ENCODE results near the gene EML1.

The EML1 gene

DNA sequence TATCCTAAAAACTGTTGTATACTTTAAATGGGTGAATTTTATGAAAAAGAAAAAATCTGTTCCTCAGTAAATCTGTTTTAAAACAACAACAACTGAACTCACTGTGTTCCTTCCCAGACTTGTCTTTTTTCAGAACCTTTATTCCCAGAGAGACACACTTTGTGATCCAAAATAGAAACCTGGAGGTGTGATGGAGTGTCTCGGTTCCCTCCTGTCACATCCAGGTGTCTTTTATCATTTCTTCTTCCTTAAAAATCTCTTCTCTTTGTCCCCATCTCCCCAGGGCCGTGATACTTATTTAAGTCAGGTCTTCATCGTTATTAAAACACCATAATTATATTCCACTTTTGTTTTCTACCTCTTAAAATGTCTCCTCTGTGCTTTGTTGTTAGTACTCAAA, 195.8 kb downstream of the EML1 start:
- H3K4me1 Mint-ChIP-seq, result no peaks in the 10 kb centered on the region
- H3K36me3 Mint-ChIP-seq, result no peaks in the 10 kb centered on the region
- no peaks in the 10 kb centered on the region for H3K9me3 Mint-ChIP-seq
- H3K27me3 Mint-ChIP-seq, result no peaks in the 10 kb centered on the region
- H3K4me3 Mint-ChIP-seq, result no peak overlapping the region
- H3K27ac Mint-ChIP-seq, result no peak overlapping the region

DNA sequence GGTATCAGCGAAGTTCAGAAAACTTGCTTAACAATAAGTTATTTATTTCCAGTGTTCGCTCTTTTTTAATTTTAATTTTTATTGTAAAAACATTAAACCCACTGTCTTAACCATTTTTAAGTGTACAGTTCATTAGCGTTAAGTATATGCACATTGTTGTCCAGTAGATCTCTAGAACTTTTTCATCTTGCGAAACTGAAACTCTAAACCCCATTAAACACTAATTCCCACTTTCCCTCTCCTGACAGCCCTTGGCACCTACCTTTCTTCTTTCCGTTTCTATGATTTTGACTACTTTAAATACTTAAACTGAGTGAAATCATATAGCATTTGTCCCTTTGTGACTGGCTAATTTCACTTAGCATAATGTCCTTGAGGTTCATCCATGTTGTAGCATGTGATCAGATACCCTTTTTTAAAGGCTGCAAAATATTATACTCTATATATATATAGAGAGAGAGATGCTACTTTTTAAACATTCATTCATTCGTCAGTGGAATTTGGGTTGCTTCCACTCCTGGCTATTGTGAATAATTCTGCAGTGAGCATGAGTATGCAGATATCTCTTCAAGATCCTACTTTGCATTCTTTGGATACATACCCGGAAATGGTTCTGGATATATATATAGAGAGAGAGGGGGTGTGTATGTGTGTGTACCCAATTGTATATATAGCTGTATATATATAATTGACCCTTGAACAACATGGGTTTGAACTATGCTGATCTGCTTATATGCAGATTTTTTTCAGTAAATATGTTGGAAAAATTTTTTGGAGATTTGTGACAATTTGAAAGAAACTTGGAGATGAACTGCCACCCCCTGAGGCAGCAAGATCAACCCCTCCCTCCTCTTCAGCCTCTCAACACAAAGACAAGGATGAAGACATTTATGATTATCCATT, 197.3 kb downstream of the EML1 start:
- Mint-ChIP-seq H3K4me3 (no peak overlapping the region), H3K27me3 (no peaks in the 10 kb centered on the region), H3K4me1 (no peaks in the 10 kb centered on the region), H3K9me3 (no peaks in the 10 kb centered on the region), H3K27ac (no peak overlapping the region), H3K36me3 (no peaks in the 10 kb centered on the region)

DNA sequence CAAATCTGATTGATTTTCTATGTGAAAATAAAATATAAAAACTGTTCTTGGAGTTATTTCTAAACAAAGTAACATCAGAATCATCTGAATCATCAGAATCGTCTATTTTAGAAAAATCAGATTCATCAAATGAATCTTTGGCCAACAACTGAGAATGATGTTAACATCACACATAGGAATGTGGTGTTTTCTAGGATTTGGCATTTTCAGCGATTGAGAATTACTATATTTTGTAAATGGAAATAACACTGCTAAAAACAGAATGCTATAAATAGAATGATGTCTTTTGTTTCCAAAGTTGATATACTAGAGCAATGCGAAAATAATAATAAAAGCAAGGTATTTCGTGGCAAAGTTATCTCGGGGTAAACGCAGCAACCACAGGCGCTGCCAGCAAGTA, 198.1 kb downstream of the EML1 start:
- no peak overlapping the region for H3K4me3 Mint-ChIP-seq
- H3K4me1 Mint-ChIP-seq, result no peaks in the 10 kb centered on the region
- no peak overlapping the region for H3K27ac Mint-ChIP-seq
- no peaks in the 10 kb centered on the region for H3K27me3 Mint-ChIP-seq
- H3K36me3 Mint-ChIP-seq, result no peaks in the 10 kb centered on the region
- no peaks in the 10 kb centered on the region for H3K9me3 Mint-ChIP-seq
